ENCODE data around the gene TLR1.

TLR1 gene

DNA sequence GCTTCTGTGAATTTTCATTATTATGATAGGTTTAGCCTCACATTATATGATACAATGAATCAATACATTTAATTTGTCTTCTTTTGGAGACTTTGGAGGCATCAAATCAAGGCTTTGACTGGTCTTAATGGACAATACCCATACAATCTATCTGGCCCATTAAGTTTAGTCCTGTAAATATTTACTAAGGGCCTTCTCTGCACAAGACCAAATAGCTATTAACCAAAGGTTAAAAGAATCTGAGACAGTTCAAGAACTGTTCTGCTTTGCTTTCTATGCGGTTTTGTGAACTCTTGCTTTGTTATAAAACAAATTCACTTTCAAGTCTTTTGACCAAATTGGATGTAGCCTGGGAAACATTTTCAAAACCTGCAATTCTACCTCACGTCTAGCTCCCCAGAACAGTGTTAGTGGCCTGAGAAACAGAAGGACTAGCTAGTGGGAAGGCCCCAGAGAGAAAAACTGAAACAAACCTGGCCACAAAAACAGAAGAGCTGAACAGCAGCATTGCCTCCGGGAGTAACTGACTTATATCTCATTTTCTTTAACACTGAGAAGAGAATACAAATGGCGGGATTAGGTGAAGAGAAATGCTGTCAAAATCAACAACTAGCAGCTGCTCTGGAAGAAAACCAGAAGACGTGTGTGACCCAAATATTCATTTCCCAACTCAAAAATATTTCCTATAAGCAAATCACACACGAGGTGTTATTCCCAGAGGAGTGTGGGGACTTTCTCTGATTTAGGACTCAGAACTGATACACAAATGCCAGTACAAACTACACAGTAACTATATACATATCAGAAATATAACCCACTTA, 548 bp downstream of the TLR1 start:
- Histone ChIP-seq H3K9me3 (ENCODE audit: control insufficient read depth, insufficient read depth, low read length) (peaks cover 18% of the 10 kb centered on the region), H3K27ac (ENCODE audit: low read depth, low read length) (peak overlapping the region; percentile 94)

DNA sequence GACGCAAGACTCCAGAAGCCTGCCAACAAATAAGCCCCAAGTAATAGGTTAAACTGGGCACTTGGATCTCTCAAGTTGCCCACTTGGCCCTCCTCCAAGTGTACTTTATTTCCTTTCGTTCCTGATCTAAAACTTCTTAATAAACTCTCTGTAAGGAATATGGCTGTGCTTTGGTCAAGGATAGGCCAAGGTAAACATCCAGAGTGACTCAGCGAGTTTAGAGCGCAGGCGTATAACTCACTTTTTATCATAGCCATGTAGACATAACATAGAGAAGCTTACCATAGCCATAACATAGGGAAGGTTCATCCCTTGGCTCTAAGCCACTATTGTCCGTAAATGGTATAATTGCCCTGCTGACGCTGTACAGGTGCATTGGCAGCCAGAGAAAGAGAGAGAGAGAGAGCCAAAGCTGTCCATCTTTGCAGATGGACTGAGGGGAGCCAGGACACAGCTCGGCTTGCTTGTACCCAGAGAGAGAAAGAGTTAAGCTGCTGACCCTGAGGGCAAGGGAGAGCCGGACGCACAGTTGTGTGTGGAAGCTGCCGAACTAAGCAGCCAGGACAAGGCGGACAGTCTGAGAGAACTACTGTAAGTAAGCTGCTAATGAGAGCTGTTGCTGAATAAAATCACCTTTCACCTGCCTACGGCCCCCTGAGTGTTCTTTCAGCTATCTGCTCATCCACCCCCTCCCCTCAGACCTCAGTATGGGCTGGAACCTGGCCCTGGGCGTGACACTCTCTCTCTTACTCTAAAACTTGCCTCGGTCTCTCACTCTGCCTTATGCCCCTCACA, 1.8 kb downstream of the TLR1 start:
- Histone ChIP-seq H3K9me3 (ENCODE audit: control insufficient read depth, insufficient read depth, low read length) (peaks cover 19% of the 10 kb centered on the region), H3K4me1 (ENCODE audit: control insufficient read depth, low read length) (peaks cover 36% of the 10 kb centered on the region), H3K4me3 (ENCODE audit: low read length) (peak overlapping the region; percentile 82), H3K27me3 (ENCODE audit: control insufficient read depth, low read length) (no peaks in the 10 kb centered on the region), H3K79me2 (ENCODE audit: control insufficient read depth, low read length) (peaks cover 25% of the 10 kb centered on the region), H3K9me2 (replicated peaks; ENCODE audit: control insufficient read depth, low read length) (no peaks in the 10 kb centered on the region), H3K36me3 (ENCODE audit: control insufficient read depth, low read length) (peaks cover 65% of the 10 kb centered on the region), H3K4me2 (ENCODE audit: low read length) (peak overlapping the region; percentile 95), H4K20me1 (ENCODE audit: control insufficient read depth, insufficient read depth, low read depth, low read length) (no peaks in the 10 kb centered on the region), H3K27ac (ENCODE audit: low read depth, low read length) (no peak overlapping the region), H3F3A (ENCODE audit: control insufficient read depth, insufficient read depth) (peaks cover 16% of the 10 kb centered on the region)
- TF ChIP-seq, protein P1, sequence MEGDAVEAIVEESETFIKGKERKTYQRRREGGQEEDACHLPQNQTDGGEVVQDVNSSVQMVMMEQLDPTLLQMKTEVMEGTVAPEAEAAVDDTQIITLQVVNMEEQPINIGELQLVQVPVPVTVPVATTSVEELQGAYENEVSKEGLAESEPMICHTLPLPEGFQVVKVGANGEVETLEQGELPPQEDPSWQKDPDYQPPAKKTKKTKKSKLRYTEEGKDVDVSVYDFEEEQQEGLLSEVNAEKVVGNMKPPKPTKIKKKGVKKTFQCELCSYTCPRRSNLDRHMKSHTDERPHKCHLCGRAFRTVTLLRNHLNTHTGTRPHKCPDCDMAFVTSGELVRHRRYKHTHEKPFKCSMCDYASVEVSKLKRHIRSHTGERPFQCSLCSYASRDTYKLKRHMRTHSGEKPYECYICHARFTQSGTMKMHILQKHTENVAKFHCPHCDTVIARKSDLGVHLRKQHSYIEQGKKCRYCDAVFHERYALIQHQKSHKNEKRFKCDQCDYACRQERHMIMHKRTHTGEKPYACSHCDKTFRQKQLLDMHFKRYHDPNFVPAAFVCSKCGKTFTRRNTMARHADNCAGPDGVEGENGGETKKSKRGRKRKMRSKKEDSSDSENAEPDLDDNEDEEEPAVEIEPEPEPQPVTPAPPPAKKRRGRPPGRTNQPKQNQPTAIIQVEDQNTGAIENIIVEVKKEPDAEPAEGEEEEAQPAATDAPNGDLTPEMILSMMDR (IDR thresholded peaks at IDR 0.05; ENCODE audit: low read depth, low read length, poor library complexity, severe bottlenecking), result no peak
- no peak for TF ChIP-seq EZH2phosphoT487 (IDR thresholded peaks at IDR 0.05; ENCODE audit: borderline replicate concordance, low read length)

More for the DNA sequence above, 548 bp downstream of the TLR1 start:
- no peaks in the 10 kb centered on the region for H3K9me2 ChIP-seq (replicated peaks; ENCODE audit: control insufficient read depth, low read length)
- peaks cover 19% of the 10 kb centered on the region for H3F3A ChIP-seq (ENCODE audit: control insufficient read depth, insufficient read depth)
- no peaks in the 10 kb centered on the region for H3K27me3 ChIP-seq (ENCODE audit: control insufficient read depth, low read length)
- peak overlapping the region; percentile 82 for H3K4me3 ChIP-seq (ENCODE audit: low read length)
- peaks cover 52% of the 10 kb centered on the region for H3K36me3 ChIP-seq (ENCODE audit: control insufficient read depth, low read length)
- no peak for TF ChIP-seq EZH2phosphoT487 (IDR thresholded peaks at IDR 0.05; ENCODE audit: borderline replicate concordance, low read length)
- TF ChIP-seq, protein P1 (IDR thresholded peaks at IDR 0.05; ENCODE audit: low read depth, low read length, poor library complexity, severe bottlenecking), result no peak
- H3K4me2 ChIP-seq (ENCODE audit: low read length), result peak overlapping the region; percentile 95
- no peaks in the 10 kb centered on the region for H4K20me1 ChIP-seq (ENCODE audit: control insufficient read depth, insufficient read depth, low read depth, low read length)
- peaks cover 25% of the 10 kb centered on the region for H3K79me2 ChIP-seq (ENCODE audit: control insufficient read depth, low read length)
- peaks cover 36% of the 10 kb centered on the region for H3K4me1 ChIP-seq (ENCODE audit: control insufficient read depth, low read length)

DNA sequence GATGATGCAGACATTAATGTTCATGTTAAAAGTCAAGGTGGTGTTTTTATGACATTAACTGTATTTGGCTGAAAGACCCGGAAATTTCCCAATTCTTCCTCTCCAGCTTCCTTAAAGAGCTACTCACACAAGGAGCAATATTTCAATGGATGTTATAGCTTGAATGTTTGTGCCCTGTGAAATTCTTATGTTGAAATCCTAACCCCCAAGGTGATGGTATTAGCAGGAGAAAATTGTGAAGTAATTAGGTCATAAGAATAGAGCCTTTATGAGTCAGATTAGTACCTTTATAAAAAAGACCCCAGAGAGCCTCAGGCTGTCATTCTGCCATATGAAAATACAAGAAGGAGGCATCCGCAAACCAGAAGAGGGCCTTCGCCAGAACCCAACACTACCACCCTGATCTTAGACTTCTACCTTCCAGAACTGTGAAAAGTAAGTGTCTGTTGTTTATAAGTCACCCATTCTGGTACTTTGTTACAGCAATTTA, 3.6 kb downstream of the TLR1 start:
- Histone ChIP-seq H3K9me3 (ENCODE audit: control insufficient read depth, insufficient read depth, low read length) (peaks cover 22% of the 10 kb centered on the region), H3K79me2 (ENCODE audit: control insufficient read depth, low read length) (peaks cover 25% of the 10 kb centered on the region), H3K4me1 (ENCODE audit: control insufficient read depth, low read length) (peaks cover 33% of the 10 kb centered on the region), H3K27me3 (ENCODE audit: control insufficient read depth, low read length) (no peaks in the 10 kb centered on the region), H4K20me1 (ENCODE audit: control insufficient read depth, insufficient read depth, low read depth, low read length) (no peaks in the 10 kb centered on the region), H3K27ac (ENCODE audit: low read depth, low read length) (no peak overlapping the region), H3K4me3 (ENCODE audit: low read length) (no peak overlapping the region), H3K9me2 (replicated peaks; ENCODE audit: control insufficient read depth, low read length) (no peaks in the 10 kb centered on the region), H3K4me2 (ENCODE audit: low read length) (no peak overlapping the region), H3K36me3 (ENCODE audit: control insufficient read depth, low read length) (peaks cover 79% of the 10 kb centered on the region), H3F3A (ENCODE audit: control insufficient read depth, insufficient read depth) (peaks cover 13% of the 10 kb centered on the region)
- TF ChIP-seq, protein P1 (IDR thresholded peaks at IDR 0.05; ENCODE audit: low read depth, low read length, poor library complexity, severe bottlenecking), result no peak
- TF ChIP-seq EZH2phosphoT487 (IDR thresholded peaks at IDR 0.05; ENCODE audit: borderline replicate concordance, low read length), result no peak
